NB4 (cell line): ENCODE measurements around the gene SNRPD2.

ENCODE experiments used
- POLR2A ChIP-seq: IDR thresholded peaks from 2 replicates; pipeline ENCODE4 v1.6.1; 2011; ENCODE audit warnings: mild to moderate bottlenecking; ENCODE audit not compliant: insufficient read length; ENCODE audit errors: extremely low read depth
- TF ChIP-seq, protein P1 (sequence below): IDR thresholded peaks from one replicate; pipeline ENCODE4 v1.5.1; 2012; ENCODE audit warnings: low read depth, low read length

DNA sequence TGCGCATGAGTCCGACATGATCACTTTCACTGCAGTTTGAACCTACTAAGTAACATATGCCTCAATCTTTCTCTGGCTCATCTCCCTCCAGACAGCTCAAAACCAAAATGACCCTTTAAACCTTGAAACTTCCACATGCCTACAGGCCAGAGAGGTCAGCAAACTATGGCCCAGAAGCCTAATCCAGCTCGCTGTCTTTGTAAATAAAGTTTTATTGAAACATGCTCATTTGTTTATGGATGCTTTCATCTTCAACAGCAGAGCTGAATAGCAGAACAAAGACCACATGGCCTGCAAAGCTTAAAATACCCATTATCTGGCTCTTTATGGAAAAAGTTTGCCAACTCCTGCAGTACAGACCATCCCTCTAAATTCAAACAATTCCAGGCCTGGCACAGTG is 23.4 kb upstream of the SNRPD2 start:
- TF ChIP-seq, protein P1, sequence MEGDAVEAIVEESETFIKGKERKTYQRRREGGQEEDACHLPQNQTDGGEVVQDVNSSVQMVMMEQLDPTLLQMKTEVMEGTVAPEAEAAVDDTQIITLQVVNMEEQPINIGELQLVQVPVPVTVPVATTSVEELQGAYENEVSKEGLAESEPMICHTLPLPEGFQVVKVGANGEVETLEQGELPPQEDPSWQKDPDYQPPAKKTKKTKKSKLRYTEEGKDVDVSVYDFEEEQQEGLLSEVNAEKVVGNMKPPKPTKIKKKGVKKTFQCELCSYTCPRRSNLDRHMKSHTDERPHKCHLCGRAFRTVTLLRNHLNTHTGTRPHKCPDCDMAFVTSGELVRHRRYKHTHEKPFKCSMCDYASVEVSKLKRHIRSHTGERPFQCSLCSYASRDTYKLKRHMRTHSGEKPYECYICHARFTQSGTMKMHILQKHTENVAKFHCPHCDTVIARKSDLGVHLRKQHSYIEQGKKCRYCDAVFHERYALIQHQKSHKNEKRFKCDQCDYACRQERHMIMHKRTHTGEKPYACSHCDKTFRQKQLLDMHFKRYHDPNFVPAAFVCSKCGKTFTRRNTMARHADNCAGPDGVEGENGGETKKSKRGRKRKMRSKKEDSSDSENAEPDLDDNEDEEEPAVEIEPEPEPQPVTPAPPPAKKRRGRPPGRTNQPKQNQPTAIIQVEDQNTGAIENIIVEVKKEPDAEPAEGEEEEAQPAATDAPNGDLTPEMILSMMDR = no peak
- TF ChIP-seq POLR2A = no peak
